MM.1S (cell line): Measurements from ENCODE around the gene HCN2.
"Not testable (repeated sequence)": the region's sequence is repeated elsewhere in the genome, so short reads cannot be mapped to it uniquely, and the experiment has no call there.

Experiments
- EZH2phosphoT487 ChIP-seq: fragments of 300-600 bp; sonication (generic); IDR thresholded peaks from 2 replicates; pipeline ENCODE4 v1.6.1; 2018; ENCODE audit warnings: antibody characterized with exemption, low read length
- TF ChIP-seq, protein P1 (sequence below): fragments of 300-600 bp; sonication (generic); IDR thresholded peaks from 2 replicates; pipeline ENCODE4 v1.5.1; 2016; ENCODE audit warnings: antibody characterized with exemption, low read length, mixed read lengths

GRCh38 chr19:585146-585545 is 4.5 kb upstream of the HCN2 start:
- TF ChIP-seq, protein P1, sequence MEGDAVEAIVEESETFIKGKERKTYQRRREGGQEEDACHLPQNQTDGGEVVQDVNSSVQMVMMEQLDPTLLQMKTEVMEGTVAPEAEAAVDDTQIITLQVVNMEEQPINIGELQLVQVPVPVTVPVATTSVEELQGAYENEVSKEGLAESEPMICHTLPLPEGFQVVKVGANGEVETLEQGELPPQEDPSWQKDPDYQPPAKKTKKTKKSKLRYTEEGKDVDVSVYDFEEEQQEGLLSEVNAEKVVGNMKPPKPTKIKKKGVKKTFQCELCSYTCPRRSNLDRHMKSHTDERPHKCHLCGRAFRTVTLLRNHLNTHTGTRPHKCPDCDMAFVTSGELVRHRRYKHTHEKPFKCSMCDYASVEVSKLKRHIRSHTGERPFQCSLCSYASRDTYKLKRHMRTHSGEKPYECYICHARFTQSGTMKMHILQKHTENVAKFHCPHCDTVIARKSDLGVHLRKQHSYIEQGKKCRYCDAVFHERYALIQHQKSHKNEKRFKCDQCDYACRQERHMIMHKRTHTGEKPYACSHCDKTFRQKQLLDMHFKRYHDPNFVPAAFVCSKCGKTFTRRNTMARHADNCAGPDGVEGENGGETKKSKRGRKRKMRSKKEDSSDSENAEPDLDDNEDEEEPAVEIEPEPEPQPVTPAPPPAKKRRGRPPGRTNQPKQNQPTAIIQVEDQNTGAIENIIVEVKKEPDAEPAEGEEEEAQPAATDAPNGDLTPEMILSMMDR: not testable (repeated sequence)
- not testable (repeated sequence) for TF ChIP-seq EZH2phosphoT487
